Measurements from ENCODE around the gene APH1A.

DNA sequence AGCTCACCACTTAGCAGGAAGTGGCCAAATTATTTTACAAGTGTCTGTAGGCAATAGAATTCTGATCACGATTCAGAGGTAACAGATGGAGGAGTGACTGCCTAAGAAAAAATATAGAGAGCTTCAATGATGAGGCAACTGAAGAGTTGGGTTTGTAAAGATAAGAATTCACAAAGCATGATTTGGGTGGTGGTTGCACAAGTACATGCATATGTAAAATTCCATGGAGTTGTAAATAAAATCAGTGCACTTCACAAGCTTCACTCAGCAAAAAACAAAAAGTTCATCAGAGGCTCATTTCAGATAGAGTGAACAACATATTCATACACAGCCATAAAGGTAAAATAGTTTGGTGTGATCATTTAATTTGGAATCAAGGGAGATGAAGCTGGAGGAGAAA, 43.8 kb downstream of the APH1A start:
- TF ChIP-seq, protein P1, sequence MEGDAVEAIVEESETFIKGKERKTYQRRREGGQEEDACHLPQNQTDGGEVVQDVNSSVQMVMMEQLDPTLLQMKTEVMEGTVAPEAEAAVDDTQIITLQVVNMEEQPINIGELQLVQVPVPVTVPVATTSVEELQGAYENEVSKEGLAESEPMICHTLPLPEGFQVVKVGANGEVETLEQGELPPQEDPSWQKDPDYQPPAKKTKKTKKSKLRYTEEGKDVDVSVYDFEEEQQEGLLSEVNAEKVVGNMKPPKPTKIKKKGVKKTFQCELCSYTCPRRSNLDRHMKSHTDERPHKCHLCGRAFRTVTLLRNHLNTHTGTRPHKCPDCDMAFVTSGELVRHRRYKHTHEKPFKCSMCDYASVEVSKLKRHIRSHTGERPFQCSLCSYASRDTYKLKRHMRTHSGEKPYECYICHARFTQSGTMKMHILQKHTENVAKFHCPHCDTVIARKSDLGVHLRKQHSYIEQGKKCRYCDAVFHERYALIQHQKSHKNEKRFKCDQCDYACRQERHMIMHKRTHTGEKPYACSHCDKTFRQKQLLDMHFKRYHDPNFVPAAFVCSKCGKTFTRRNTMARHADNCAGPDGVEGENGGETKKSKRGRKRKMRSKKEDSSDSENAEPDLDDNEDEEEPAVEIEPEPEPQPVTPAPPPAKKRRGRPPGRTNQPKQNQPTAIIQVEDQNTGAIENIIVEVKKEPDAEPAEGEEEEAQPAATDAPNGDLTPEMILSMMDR (IDR thresholded peaks at IDR 0.05) = no peak
- no peak for TF ChIP-seq POLR2A (IDR thresholded peaks at IDR 0.05)

All from uterus (tissue), 2 donors.